GM21723 (cell line): Measurements from ENCODE around the gene CCDC197.
A peak's percentile ranks its signal among the peaks of the same experiment; 100 is the strongest.

ENCODE experiments used
- ATAC-seq: cut with Tn5 transposase; IDR thresholded peaks from one replicate; pipeline ENCODE4 v1.9.1; 2021; ENCODE audit warnings: mild to moderate bottlenecking, moderate library complexity; ENCODE audit not compliant: unreplicated experiment

Gene CCDC197

DNA sequence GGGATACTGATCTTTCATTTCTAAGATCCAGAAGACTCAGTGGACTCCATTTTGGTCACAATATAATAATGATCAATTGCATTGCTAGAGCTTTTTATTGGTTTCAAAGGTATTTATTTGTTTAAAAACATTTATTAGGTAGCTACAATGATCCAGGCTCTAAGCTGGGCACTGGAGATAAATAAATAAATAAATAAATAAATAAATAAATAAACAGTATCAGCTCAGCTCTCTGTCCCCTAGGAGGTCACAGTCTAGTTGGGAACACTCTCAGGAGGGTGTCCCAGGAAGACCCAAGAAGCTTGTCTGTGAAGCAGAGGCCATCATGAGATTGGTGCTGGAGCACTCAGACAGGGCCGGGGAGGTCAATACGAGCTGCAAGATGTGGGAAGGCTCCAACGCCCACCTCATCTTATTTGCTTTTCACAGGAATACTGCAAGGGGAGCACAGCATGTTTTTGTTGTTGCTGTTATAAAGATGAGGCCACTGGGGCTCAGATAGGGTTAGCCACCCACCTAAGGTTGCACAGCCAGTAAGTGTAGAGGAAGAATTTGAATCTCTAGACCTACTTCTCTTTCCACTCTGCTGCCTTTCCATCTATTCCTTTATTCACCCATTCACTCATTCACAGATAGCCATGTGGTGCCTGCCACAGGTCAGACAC, 36.2 kb upstream of the CCDC197 start:
- ATAC-seq, result no peak

DNA sequence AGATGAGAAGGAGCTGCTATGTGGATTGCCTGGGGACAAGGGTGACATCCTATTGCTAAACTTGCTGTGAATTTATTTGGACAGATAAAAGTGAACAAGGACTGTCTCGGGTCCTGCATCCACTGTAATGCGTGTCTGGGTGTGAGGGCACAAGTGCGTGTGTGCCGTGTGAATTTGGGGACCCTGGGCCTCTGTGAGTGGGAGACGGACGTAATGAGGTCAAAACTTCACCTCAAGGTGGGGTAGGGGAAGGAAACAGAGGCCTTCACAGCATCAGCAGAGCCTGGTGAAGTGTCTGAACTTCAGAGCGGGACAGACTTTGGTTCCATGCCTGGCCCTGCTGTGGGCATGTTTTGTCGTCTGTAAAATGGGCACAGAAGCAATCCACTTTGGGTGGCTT, 35.5 kb upstream of the CCDC197 start:
- no peak for ATAC-seq

- peak; percentile 62 for ATAC-seq
These were observed 34.1 kb upstream of the CCDC197 start for GRCh38 chr14:93962701-93963601.

GRCh38 chr14:93963692-93964091, 33.4 kb upstream of the CCDC197 start:
- ATAC-seq, result no peak

DNA sequence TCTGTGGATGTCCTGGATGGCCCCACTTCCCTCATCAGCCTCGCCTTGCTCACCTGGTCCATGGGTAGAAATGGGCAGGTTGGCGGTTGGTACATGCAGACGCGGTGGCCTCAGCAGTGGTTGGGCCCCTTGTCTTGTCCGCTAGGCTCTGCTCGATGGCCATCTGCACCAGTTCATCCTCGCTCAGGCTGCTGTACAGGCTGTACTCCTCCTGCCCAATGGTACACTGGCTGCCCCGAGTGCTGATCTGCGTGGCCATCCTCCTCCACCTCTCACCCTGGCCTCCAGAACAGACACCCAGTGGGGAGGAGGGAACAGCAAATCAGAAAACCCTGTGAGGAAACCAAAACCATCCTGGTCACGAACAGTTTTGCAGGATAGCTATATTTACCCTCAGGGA, 32.8 kb upstream of the CCDC197 start:
- ATAC-seq, result no peak

- ATAC-seq, result no peak
These were observed 32.2 kb upstream of the CCDC197 start for GRCh38 chr14:93964820-93965286.

GRCh38 chr14:93965287-93965821, 31.7 kb upstream of the CCDC197 start:
- no peak for ATAC-seq

DNA sequence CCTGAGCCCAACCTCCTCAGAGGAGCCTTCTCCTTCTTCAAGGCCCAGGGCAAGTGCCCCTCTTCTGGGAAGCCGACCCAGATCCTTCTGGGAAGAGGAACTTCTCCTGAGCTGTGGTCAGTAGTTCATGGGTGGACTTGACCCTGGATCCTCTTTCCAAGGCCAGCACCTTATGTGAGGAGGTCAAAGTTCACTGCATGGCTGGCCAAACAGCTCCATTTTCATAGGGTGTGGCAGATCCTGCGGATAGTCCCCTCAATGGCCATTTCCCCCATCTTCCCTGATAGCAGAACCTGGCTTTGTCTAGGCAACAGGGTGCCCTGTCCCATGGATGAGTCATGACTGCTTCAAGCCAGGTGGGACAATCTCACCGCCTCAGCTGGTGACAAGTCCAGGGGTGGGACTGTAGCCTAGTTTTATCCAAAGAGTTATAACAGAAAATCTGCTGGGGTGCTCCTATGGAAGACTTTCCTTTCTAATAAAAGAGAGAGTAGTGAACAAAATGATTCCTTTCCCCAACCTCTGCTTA, 31.1 kb upstream of the CCDC197 start:
- ATAC-seq, result no peak

- ATAC-seq, result peak; percentile 45
These were observed 29.4 kb upstream of the CCDC197 start for GRCh38 chr14:93967637-93968250.

DNA sequence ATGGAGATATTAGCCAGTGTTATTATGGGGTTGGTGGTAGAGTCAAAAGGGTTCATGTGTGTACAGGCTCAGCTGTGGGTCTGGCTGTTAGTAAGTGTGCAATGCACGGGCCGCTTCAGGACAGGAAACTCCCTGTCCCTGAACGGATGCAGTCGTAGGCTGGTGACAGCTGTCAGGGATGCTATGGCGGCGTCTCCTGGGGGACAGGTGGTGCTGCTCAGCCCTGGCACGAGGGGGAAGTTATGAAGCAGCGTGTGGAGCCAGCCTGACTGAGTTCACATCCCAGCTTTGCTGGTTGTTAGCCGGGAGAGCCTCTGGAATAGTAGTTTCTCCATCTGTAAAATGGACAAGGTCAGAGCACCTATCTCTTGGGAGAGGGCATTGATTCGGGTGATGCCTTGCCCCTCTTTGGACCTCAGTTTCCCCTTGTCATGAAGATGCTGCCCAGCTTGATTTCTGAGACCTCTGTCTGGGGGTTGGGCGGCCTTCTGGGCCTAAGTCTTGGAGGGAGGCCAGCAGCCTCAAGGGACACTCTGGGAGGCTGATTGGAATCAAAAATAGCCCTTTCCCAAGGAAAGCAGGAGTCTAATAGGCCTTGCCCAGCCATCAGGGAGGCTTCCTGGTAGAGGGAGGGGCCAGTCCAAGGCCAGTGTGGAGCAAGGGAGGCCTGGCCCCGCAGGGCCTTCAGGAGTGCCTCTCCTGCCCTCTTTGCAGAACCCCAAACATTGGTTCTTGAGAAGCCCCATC, 27.8 kb upstream of the CCDC197 start:
- no peak for ATAC-seq

DNA sequence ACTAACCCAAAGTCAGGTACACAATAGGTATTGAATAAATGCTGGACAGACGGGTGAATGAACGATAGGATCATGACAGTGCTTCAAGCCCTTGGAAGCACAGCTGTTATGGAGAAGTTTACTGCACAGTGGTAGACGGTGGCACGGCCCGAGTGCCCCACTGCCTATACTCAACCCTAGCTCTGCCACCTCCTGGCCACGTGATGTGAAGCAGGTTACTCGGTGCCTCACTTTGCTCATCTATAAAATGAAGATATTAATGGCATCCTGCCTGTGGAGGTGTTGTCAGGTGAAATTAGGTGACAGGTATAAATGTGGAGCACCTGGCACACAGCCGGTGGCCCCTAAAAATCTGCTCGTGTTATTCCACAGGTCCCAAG, 26.5 kb upstream of the CCDC197 start:
- no peak for ATAC-seq

DNA sequence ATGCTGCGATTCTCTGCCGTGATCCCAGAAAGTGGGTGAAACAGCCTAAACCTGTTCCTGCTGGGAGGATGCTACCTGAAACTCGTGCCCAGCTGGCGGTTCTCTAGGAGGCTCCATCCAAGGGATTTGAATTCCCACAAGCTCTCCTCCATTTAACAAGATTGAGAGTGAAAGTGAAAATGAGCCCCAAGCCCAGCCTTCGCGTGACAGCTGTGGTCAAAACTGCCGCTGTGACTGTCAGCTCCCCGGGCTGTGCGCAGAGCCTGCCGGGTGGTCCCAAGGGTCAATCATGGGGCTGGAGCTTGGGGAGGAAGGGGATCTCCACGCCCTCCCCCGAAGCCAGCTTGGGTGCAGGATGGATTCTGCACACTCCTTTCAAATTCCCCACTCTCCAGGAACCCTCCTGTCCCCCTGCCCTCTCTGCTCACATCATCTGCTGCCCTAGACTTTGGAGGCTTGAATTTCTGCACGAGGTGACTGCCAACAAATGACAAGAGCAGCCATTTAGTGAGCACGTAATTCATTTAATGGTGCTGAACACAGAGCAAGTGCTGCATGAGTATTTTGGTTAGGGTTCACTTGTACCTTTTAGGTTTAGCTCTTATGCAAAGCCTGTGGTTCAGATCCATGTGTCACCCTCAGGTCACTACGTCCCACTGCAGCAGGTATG, 26.0 kb upstream of the CCDC197 start:
- ATAC-seq, result peak; percentile 46

- no peak for ATAC-seq
These were observed 25.5 kb upstream of the CCDC197 start for GRCh38 chr14:93971635-93972027.

DNA sequence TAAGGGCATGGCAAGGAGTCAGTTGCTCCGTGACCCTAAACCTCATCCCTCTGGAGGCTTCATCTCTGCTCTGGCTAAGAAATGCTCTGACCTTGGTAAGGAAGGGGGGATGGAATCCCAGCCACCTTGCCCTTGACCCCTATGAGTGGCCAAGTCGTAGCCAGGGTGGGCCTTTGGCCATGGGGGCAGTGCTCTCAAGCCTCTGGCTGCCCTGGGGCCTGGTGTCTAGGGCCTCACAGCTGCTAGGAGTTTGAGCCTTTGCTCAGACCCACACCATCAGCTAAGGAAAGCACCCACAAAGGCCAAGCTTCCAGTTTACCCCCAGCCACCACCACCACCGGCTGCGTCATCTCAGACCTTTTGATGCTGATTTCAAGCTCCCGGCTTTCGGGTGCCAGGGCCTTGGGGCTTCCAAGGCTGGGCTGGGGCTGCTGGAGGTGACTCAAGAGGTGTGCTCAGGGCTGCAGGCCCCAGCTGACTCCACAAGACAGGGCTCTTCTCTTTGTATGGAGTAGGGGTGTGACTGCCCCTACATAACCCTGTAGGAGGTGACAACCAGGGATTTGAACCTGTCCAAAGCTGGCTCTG, 24.4 kb upstream of the CCDC197 start:
- no peak for ATAC-seq

- ATAC-seq, result no peak
These were observed 23.5 kb upstream of the CCDC197 start for GRCh38 chr14:93973607-93974006.

DNA sequence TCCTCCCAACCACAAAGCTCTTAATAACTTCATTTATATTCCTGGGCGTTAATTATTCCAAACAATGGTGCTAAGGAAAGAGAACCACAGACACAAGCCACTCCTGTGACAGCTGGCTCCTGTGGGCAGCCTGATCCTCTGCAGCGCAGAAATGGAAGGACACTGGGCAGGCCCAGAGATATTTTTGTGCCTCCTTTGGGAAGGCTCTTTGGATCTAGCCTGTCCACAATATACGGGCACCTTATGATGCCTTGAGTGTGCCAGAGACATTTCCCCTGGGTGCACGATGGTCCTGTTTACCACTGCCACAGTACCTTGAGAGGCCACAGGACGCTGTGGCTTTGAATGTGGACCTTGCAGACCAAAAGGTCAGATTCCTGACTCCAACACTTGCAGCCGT, 22.8 kb upstream of the CCDC197 start:
- ATAC-seq, result no peak

DNA sequence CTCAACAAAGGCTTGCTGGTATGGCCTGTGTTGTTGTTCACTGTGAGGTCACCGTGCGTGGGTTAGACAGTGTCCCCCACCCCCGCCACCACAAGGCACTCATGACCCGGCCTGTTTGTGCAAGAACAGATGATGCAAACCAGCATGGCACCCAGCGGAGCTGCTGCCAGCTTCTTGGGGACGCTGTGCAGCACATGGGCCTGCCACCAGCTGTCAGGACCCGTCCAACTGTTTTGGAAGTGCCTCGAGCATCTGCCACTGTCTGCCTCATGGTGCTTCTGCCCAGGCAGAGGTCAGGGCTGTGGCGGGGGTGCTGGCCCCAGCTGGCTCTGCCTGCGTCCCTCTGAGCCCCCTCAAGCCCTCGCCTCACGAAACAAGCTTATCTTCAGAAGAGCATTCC, 22.3 kb upstream of the CCDC197 start:
- ATAC-seq, result no peak

DNA sequence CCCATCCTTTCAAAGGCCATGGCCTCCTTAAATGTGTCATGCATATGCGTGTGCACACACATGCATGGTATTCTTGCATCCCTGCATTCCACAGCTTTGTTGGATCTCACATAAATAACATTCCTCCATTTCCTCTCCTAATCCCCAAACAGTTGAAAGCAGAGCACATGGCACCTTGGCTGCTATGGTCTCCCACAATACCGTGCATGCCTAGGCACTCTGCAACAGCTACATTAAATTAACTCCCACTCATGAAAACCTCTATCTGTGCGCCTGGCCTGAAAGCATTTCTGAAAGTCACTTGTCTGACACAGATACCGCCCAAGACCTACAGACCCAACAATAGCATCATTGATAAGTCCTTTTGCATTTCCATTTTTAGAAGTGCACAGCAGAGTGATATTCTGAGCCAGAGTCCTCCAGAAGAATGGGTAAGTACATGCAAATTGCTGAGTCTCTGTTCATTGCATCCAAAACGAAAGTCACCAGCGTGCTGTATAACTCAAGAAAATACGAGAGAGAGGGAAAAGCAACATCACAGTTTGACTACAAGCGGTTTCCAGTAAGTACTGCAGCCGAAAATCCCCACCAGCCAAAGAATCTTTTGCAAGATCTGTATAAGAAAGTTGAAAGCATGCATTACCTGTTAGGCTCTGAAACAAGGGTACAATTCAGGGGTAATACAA, 21.2 kb upstream of the CCDC197 start:
- peak; percentile 64 for ATAC-seq

DNA sequence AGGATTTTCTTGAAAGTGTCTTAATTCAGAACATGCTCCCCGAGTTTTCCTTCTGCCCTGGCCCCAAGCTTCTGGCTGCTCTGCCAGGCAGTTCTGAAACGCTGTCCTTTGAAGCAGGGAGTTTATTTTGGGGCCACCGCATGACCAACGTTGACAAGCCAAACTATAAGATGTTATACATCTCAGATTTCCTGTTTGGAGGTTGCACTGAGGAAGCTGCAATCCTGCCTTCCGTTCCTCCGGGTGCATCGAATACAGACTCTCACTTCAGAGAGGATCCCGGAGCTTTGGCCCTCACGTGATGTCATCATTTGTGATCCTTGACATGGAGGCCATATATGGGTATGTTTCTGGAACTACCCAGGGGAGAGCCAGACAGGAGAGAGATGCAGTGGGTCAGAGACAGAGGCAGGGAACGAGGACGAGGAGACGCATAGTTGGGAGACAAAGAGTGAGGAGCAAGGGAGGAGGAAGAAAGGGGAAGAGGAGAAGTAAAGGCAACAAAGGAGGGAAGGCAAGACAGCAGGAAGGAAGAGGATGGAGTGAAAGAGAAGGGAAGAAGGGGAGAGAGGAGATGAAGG, 20.5 kb upstream of the CCDC197 start, which contains the start of gene ASB2:
Gene ASB2, minus strand, starts transcription at position 94 of the 581 bp plus-strand sequence. CDS start 12,031 bp downstream, outside the sequence.
- ATAC-seq, result peak; percentile 17
